ENCODE data around the gene EPB41L5.
"Not testable (repeated sequence)": the region's sequence is repeated elsewhere in the genome, so short reads cannot be mapped to it uniquely, and the experiment has no call there.

EPB41L5 gene

DNA sequence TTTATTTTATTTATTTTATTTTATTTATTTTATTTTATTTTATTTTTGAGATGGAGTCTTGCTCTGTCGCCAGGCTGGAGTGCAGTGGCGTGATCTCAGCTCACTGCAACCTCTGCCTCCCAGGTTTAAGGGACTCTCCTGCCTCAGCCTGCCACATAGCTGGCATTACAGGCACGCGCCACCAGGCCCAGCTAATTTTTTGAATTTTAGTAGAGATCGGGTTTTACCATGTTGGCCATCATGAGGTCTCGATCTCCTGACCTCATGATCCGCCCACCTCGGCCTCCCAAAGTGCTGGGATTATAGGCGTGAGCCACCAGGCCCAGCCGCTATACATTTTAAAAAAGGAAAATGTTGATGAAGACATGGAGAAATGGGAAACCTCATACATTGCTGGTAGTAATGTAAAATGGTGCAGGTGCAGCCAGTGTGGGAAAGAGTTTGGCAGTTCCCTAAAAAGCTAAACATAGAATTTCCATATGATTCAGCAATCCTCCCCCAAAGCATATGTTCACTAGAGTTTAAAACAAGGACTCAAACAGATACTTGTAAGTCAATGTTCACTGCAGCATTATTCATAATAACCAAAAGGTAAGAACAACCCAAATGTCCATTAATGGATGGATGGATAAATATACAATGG is 187.1 kb downstream of the EPB41L5 start:
- DNase-seq (ENCODE audit: low spot score): not testable (repeated sequence)

DNA sequence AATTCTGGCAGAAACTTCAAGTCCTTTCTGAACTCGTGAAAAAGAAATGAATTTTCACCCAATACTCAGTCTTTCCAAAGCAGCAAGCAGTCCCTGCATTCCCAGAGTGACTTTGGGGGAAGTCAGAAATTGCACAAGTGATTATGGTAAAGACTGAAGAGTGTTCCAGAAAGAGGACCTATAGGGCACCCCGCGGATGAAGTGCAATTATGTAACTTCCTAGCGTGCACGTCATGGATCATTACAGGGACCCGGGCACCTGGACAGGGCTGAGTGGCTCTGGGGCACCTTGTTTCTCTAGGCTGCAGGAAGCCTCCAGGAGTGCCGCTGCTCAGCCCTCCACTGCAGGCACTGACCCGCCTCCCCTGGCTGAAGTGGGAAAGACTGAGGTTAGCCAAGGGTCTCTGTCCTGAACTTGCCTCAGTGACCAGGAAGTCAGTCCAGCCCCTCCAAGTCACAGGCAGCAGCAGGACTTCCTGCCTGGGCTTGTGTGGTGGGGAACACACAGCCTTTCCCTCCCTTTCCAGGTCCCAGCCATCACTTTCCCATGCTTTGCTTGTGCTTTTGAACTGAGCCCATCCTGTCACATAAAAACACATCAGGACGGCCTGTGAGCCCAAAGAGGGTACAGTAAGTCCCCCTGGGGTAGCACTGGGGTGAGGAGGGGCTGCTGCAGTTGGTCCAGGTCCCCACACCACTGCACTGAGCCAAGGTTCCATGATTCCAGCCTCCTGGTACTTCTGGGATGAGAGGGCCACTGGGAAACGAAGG is 190.6 kb downstream of the EPB41L5 start:
- no peak for DNase-seq (ENCODE audit: low spot score)

DNA sequence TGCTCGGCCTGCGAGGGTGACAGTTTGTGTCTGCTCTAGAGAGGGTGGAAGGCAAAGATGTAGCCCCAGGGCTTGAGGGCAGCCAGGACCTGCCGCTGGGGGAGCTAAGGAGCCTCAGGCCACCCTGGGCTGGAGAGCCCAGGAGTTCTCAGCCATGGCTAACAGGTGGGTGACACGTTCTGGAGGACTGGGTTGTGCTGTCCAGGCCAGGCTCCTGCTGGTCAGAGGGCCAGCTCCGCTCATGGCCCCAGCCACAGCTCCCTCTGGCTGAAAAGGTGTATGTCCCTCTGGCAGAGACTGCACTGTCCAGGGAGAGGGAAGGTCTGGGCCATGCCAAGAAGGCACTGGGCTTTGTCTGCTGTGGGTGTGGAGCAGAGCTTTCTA is 191.1 kb downstream of the EPB41L5 start:
- no peak for DNase-seq (ENCODE audit: low spot score)

DNA sequence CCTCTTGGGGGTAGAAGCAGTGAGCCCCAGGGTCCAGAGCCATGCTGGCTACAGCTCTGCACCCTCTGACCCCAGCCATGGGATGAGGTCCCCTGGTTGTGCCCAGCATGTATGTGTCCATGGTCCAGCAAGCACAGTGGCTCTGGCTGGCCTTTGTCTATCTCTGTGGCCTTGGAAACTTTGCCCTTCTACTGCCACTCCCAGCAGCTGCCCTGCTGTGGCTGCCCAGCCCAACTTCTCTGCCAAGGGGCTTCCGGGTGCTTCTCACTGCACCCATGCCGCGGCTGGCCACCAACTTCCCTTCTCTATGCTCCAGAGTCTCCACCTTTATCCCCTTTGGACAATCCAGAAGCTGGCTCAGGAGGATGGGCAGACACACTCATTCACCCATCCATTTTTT is 191.5 kb downstream of the EPB41L5 start:
- DNase-seq (ENCODE audit: low spot score): no peak

DNA sequence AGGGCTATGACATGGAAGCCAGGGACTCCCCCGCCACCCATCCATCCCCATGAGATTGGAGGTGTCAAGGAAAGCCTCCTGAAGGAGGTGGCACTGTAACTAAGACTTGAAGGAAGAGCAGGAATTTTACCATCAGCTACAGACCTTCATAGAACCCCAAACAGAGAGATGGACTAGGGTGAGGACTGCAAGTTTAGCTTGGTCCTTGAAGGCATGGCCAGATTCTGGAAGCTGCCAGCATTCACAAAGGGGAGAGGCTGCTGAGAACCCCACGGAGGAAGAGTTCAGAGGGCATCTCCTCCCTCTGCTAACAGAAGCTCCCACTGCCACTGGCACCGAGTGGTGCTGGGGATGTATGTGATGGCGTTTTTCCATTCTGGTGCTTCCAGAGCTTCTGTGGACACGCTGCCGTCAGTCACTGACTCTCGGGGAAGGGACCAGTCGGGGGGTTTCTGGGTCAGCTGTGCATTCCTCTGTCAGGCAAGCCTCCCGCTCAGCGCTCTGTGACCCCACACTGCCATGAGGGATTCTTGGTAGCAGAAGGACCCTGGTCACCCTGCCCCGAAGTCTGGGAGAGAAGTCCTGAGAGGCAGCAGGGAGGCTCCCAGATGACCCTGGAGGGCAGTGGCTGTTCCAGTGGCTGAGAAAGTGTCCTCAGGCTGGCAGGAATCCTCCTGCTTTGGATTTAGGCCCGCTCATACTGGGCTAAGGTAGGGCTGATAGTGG is 192.2 kb downstream of the EPB41L5 start:
- no peak for DNase-seq (ENCODE audit: low spot score)

DNA sequence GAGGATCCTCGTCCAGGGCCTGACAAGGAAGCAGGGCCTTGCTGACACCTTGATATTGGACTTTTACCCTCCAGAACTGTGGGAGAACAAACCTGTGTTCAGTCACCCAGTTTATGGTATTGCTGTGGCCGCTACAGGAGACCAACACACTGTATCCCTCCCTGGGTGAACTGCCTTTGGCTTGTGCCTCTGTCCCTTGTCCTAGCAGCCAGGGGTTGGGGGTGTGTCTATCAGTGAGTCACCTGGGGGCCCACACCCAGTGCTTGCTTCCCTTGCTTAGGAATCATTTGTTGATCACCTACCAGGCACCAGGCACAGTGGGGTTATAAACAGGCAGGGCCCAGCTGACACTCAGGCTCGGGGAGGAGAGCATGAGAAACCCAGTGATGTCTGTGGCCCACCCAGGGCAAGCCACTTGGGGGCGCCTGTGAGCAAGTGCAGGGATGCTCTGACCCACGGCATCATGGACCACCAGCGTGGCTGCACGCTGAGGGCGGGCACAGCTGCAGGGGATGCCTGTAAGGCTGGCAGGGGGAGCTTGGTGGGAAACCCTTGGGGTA is 193.2 kb downstream of the EPB41L5 start:
- peak; percentile 28 for DNase-seq (ENCODE audit: low spot score)

DNA sequence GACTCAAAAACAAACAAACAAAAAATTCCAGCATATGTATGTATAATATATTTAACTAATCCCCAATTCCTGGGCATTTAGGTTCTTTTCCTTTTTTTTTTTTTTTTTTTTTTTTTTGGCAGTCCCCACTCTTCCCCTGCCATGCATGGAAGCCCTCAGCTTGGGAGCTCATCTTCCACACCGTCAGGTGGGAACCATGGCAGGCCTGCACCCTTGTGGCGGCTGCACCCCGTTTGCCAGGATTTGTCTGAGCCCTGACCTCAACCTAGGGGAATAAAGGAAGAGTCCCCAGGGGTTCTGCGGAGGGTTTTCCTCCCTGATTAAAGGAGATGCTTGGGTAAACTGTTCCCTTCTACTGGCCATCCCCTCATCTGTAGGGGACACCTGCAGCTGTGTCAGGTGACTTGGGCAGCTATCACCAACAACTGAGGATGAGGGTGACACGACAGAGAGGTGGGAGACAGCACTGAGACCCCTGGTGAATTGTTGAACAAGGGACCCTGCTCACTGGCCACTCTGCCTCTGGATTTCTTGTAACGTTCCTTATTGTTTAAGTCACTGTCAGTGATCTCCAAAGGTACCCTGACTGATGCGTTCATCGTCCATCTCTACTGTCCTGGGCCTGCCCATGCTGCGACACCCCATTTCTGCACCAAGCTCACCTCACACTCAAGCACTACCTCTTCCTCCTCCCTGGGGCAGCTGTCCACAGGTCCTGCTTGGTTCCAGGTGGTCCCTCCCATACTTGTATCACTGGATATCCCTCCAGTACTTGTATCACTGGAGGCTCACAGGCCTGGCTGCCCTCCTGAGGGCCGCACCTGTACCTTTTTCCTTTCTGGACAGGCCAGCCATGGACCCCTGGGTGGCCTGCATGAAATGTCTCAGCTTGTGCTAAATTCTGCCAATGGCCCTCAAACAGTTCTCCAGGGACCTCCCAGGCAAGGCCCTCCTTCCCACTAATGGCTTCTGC is 195.8 kb downstream of the EPB41L5 start:
- DNase-seq (ENCODE audit: low spot score): no peak

DNA sequence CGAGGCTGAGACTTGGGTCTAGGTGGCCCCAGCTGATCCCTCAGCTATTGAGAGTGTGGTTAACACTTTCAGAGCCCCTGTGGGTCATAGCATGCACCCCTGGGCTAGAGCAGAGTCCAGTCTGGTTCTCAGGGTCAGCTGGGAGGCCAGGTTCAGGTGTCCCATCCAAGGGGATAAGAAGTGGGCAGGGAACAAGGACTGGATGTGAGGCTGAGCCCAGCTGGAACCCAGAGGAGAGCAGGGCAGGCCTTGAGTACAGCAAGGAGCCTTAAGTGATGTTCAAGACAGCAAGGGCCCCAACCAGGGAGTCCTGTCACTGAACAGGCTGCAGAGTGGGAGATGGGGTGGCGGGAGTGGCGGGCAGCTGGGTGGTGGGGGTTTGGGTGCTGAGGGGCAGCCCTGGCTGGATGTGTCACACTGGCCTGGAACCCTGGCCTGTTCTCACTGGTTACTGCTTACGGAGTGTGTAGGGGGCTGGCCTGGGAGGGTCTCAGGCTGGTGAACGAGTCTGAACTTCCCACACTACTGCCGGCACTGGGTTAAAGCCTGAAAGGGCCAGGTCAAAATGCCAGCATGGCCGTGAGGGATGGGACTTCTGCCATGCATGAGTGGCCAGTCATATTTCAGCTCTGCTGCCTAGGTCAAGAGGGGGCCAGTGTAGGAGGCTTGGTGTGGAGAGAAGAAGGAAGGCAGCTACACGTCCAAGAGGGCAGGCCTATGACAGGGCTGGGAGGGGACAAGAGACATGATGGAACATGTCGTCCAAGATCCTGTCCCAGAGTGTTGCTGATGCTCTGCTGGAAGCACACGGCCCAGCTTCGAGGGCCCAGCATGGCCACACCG is 196.8 kb downstream of the EPB41L5 start:
- no peak for DNase-seq (ENCODE audit: low spot score)

DNA sequence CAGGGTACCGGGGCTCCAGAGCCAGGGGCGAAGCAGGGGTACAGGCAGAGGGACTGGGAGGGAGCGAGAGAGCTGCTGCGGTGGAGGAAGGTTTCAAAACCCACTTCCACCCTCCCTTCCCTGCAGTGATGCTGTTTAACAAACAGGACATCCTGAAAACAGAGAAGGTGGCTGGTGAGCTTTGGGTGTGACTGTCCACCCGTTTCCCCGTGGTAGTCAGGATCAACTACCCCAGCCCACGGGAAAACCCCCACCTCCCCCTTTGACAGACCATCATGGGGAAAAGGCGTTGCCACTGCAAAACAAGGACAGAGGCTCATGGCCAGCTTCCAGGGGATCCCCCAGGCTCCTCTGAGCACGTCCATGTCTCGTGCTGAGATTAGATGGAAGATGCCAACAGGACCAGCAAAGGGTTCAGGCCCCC is 197.4 kb downstream of the EPB41L5 start:
- no peak for DNase-seq (ENCODE audit: low spot score)

DNA sequence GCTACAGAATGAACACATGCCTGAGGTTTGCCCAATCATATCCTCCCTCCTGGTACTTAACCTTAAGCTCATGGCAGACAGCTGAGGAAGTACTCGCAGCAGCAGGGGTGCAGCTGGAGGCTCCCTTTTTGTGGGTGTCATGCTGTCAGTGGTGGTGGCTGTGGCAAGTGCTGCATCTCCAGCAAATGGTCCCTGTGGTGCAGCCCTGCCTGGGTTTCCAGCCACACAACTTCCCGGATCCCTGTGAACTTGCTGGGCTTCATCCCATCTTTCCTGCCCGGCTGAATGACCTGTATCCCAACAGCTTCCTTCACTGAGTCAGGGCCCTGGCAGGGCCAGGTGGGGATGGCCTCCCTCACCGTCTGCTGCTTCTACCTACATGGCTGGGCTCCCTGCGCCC is 205.3 kb downstream of the EPB41L5 start:
- no peak for DNase-seq (ENCODE audit: low spot score)

DNA sequence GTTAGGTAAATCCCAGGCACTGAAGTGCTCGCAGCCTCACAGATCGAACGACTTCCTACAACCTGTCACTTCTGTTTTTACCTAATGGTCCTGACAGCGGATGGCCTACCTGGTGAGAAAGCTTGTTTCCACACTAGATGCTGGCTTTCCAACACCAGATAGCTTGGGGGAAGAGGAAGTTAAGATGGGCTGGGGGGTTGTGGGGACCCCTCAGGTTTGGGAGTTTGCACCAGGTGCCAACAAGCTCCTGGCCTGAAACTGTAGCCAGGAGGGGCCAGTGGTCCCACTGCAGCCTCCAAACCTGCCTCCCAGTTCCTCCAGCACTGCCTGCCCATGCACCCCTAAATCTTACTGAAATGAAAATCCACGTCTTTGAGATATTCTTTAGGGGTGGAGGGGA is 206.4 kb downstream of the EPB41L5 start:
- no peak for DNase-seq (ENCODE audit: low spot score)

DNA sequence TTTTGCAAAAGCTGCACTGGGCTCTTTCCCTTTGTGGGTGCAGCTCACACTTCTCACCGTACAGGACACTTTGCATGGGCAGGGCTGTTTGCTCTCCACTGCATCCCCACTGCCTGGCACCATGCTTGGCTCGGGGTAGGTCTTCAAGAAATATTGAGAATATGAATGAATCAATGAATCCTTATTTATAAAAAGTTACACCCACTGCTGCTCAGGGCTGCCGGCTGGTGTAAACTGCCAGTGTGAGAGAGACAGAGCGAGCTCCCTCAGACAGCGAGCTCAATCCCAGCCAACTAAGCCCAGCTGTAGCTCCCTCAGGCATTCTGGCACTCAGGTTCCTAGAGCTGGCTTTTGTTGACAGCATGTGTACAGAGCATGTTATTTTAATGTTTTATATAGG is 206.9 kb downstream of the EPB41L5 start:
- no peak for DNase-seq (ENCODE audit: low spot score)

DNA sequence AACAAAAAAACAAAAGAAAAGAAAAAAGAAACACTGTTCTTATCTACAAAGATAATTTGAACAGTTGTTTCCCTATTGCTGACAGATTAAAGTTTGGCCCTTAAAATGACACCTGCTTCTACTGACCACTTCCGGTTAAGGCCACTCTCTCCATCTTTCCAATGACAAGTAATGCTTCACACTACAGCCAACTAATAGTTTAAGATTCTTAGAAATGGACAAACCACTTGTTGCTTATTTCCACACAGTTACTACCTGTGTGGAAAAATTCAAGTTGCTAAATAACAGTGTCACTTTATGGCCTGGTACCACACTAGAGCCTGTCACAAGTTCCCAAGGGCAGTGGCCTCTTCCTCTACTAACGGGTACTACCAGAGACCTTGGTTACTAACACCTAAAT is 207.9 kb downstream of the EPB41L5 start:
- DNase-seq (ENCODE audit: low spot score): no peak

DNA sequence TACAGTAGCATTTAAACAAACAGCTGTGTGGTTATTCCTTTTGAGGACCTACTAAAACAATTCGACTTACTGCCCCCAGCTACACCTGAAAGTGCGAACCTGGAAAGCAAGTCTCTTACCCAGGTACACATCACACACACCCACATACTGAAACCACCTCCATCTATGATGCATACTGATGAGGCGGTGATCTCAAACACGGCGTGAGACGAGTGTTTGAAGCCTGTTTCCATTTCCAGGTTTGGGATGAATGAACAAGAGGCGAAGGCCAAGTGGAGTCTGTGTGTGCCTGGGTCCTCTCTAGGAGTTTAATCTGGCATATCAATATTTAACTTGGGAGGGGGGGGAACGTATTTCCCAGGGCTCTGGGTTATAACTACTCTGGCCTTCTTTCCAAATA is 208.7 kb downstream of the EPB41L5 start:
- no peak for DNase-seq (ENCODE audit: low spot score)

DNA sequence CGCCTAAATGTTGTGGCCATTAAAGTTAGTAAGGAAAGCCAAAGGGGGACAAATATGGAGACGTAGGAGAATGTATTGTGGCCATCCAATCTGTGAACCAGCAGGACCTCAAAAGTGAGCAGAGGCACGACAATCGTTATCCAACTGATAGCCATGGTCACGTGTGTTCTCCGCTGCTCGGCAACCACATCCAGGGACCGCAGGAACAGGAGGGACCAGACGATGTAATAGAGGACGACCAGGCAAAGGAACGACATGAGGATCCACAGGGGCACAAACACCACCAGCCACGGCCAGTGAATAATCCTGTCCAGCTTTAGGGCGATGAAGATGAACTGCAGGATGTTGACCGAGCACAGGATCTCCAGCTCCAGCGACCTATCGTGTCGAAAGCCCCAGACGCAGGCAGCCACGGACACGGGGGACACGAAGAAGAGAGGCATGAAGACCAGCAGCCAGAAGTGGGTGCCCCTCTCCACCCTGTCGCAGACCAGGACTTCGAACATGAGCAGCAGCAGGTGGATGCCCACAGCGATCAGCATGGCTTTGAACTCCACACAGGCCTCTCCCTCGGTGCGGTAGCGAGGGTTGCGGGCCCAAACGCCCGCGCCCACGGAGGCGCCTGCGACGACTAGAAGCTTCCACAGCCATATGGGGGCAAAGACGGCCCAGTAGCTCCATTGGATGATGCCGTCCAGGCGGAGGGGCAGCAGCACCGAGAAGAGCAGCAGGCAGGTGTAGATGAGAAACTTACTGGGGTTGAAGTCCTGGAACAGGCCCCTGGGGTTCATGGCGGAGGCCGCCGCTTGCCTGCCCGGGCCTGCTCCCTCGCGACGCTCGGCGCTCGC is 209.5 kb downstream of the EPB41L5 start:
- no peak for DNase-seq (ENCODE audit: low spot score)

DNA sequence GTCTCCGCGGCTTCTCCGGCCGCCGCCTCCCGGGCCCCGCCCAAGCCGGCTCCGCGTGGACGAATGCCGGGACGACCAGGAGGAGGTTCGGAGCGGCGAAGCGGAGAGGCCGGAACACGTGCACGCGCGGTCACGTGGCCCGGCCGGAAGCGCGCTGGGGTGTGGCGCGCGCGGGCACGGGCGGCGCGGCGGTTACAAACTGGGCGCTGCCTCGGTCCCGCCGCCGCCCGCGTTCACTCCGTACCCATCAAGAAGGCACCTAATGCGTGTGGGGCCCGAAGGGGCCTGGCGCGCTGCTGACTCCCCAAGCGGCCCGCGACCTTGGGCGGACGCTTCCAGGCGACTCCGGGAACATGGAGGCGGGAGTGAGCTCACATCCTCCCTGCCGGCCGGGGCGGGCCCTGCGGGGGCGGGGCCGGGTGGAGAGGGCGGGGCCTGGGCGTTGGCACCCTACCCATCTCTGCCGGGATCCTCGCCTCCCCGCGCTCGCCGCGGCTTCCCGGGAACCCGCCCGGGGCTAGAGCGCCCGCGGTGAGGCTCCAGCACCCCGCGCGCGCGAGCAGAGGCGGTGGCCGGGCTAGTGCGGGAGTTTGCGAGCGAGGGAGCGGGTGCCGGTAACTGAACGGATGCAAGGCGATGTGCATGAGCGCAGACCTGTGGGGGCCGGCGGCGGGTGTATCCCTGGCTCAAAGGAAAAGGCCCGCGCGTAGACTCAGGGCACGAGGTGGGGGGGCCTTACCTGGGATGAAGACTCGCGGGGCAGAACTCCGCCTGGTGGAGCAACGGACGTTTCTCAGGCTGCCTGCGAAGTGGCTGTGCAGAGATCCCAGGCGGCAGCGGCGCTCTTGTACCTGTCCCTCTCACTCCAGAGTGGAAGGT is 210.4 kb downstream of the EPB41L5 start, which contains the start of gene TMEM185B:
Gene TMEM185B, minus strand, starts transcription at position 367 of the 879 bp plus-strand sequence. CDS start 424 bp downstream, outside the sequence.
- DNase-seq (ENCODE audit: low spot score): peak; percentile 92

DNA sequence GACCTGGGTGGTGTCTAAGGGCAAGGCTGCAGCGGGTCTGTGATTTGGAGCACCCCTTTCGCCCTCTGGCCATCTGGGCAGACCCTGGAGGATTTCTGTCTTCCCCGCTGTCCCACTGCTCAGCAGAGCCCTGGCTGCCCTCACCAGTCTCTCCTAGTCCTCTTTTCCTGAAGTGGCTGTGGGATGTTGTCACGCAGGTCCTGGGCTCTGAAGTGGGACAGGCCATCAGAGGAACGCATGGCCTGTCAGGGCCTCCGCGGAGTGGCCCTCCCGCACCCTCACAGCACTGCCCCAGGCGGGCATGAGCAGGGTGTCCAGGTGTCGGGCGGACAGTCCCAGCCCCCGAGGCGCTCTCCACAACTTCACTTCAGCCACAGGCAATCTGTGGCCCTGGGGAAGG is 211.4 kb downstream of the EPB41L5 start:
- no peak for DNase-seq (ENCODE audit: low spot score)

DNA sequence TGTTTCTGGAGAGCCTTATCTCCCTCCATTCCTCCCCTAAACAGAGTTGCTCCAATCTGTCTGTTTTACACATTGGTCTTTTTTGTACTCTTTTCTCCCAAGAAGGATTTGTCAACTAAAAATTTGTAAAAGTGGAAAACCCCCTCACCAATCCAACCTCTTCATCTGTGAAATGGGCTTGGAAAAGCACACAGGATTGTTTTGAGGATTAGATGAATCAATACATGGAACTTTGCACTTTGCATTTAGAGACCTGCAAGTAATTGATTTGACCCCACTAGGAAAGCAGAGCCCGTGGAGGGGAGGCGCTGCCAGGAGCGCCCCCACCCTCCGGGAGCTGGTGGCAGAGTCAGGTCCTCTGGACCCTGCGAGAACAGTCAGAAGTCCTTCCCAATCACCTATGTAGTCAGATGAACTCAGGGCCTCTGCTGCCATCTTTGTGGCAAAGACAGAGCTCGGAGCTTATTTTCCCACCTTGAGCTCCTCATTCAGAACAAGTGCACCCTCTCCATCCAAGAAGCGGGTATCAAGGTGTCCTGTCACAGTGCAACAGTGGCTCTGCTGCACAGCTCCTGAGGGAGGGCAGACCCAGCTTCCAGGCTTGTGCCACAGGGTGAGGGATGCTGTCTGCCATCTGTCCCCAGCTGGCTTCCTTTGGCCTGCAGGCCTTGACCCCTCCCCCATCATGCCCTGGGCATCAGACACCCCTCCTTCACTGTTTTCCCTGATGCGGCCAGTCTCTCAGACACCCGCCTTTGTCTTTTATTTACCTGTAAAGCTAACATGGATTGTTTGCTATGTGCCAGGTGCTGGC is 212.1 kb downstream of the EPB41L5 start:
- DNase-seq (ENCODE audit: low spot score): no peak
